Panc1 (cell line): ENCODE measurements around the gene GPR153.

ENCODE experiments used
- CTCF ChIP-seq: fragments of 450-650 bp; IDR thresholded peaks from 2 replicates; pipeline ENCODE4 v1.5.1; 2017; ENCODE audit warnings: mild to moderate bottlenecking
- TCF7L2 ChIP-seq: IDR thresholded peaks from 2 replicates; pipeline ENCODE4 v1.6.1; 2011; ENCODE audit warnings: mild to moderate bottlenecking, low read depth, low read length, inconsistent platforms

- TF ChIP-seq CTCF (no peak), TCF7L2 (no peak)
Observed at GRCh38 chr1:6295910-6296309, 35.0 kb upstream of the GPR153 start.
